ENCODE results near the gene MVB12B. TPM values are rescaled to one million over a fixed set of nuclear protein-coding genes. Genes with fewer than 3 reads are reported as not detected.

Gene MVB12B
- total and polyA plus RNA-seq, 4 experiments from 2014 or later: 0.30 to 6.5 (median 4.9) TPM

GRCh38 chr9:126436545-126437267 lies 110.1 kb downstream of the MVB12B start:
- no peaks in the 10 kb centered on the region for H3K27me3 ChIP-seq (ENCODE audit: insufficient read depth, low read length)
- no peaks in the 10 kb centered on the region for H3K9me3 ChIP-seq (ENCODE audit: control insufficient read depth in 1 of 2, low read length in 2 of 2)
- Mint-ChIP-seq H3K27me3 (no peaks in the 10 kb centered on the region), H3K4me1 (no peaks in the 10 kb centered on the region), H3K27ac (no peak overlapping the region), H3K4me3 (no peak overlapping the region), H3K36me3 (peaks cover 0 to 3% of the 10 kb centered on the region in 2 donors), H3K9me3 (no peaks in the 10 kb centered on the region)
- no peaks in the 10 kb centered on the region for H3K36me3 ChIP-seq (ENCODE audit: insufficient read depth, low read length)
- H3K27ac ChIP-seq (ENCODE audit: low read depth, low read length): no peak overlapping the region
- POLR2A ChIA-PET (ENCODE audit: partially characterized antibody): interaction anchor here (0.6 kb wide), 1 partner anchor 192 kb away, joined by 3 read pairs; no protein-coding TSS in a partner anchor
- intact Hi-C loops (cut with micrococcal nuclease): no loop called here
- H3K4me3 ChIP-seq (ENCODE audit: low read length in 2 of 2): no peak overlapping the region
- H3K4me1 ChIP-seq (ENCODE audit: insufficient read depth, low read length): no peaks in the 10 kb centered on the region
- DNase-seq: no peak
- CTCF ChIA-PET (ENCODE audit: partially characterized antibody): interaction anchor here (0.8 to 1.6 kb wide), 3 partner anchors 9 to 86 kb away, joined by 3 to 4 read pairs (median 3); no protein-coding TSS in a partner anchor

DNA sequence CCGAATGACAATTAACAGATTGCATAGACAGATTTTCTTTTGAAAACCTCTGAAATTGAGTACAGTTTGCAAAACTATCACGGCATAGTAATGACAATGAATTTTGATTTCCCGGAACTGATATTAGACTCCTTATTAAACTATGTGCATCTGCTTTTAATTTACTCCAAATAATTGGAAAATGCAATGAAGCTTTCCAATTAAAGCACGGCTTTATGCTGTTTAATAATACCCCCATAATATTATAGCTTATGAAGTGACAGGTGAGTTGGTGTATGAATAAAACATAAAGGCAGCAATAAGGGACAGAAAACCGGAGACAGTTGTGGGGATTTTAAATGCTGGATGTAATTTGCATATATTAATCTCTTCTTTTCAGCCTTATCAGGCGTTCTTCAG lies 110.6 kb downstream of the MVB12B start:
- Histone ChIP-seq H3K27ac (ENCODE audit: low read depth, low read length) (no peak overlapping the region), H3K4me1 (ENCODE audit: insufficient read depth, low read length) (no peaks in the 10 kb centered on the region), H3K36me3 (ENCODE audit: insufficient read depth, low read length) (no peaks in the 10 kb centered on the region), H3K27me3 (ENCODE audit: insufficient read depth, low read length) (no peaks in the 10 kb centered on the region), H3K4me3 (ENCODE audit: low read length in 2 of 2) (no peak overlapping the region), H3K9me3 (ENCODE audit: control insufficient read depth in 1 of 2, low read length in 2 of 2) (no peaks in the 10 kb centered on the region)
- Mint-ChIP-seq H3K27me3 (no peaks in the 10 kb centered on the region), H3K4me3 (no peak overlapping the region), H3K4me1 (peaks cover 0 to 4% (median 0%) of the 10 kb centered on the region in 4 donors), H3K27ac (no peak overlapping the region), H3K9me3 (no peaks in the 10 kb centered on the region), H3K36me3 (peaks cover 0 to 3% of the 10 kb centered on the region in 2 donors)
- POLR2A ChIA-PET (ENCODE audit: partially characterized antibody): interaction anchor here (0.6 kb wide), 1 partner anchor 191 kb away, joined by 3 read pairs; no protein-coding TSS in a partner anchor
- DNase-seq: no peak
- CTCF ChIA-PET (ENCODE audit: partially characterized antibody): interaction anchor here (0.8 to 1.6 kb wide), 3 partner anchors 10 to 85 kb away, joined by 3 to 4 read pairs (median 3); no protein-coding TSS in a partner anchor
- intact Hi-C loops (cut with micrococcal nuclease): no loop called here

DNA sequence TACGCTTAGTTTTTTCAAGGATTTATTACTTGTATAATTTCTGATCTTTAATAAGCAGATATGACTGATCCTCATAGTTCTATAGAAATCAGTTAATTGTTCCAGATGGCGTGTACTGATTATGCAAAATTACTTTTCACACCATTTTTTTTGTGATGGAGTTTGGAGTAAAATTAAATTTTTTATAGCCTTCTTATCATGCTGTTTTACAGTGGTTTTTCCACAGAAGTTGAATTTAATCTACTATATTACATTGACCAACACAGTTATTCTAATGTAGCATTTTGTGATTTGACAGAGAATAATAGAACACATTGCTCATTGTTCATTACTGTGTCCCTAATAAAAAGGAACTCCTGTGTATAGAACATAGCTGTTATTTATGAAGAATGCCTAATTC lies 111.1 kb downstream of the MVB12B start:
- no peak overlapping the region for H3K27ac Mint-ChIP-seq
- H3K4me1 ChIP-seq (ENCODE audit: insufficient read depth, low read length): no peaks in the 10 kb centered on the region
- no peak overlapping the region for H3K27ac ChIP-seq (ENCODE audit: low read depth, low read length)
- DNase-seq: no peak
- ChIA-PET CTCF (ENCODE audit: partially characterized antibody) (interaction anchor here (1.6 kb wide), 1 partner anchor 10 kb away, joined by 4 read pairs; no protein-coding TSS in a partner anchor), POLR2A (ENCODE audit: partially characterized antibody) (interaction anchor here (0.6 kb wide), 1 partner anchor 191 kb away, joined by 3 read pairs; no protein-coding TSS in a partner anchor)
- intact Hi-C loops (cut with micrococcal nuclease): no loop called here
- H3K27me3 Mint-ChIP-seq: no peaks in the 10 kb centered on the region
- peaks cover 0 to 4% (median 0%) of the 10 kb centered on the region in 4 donors for H3K4me1 Mint-ChIP-seq
- H3K4me3 Mint-ChIP-seq: no peak overlapping the region
- peaks cover 0 to 3% of the 10 kb centered on the region in 2 donors for H3K36me3 Mint-ChIP-seq
- no peak overlapping the region for H3K4me3 ChIP-seq (ENCODE audit: low read length in 2 of 2)
- no peaks in the 10 kb centered on the region for H3K27me3 ChIP-seq (ENCODE audit: insufficient read depth, low read length)
- H3K9me3 ChIP-seq (ENCODE audit: control insufficient read depth in 1 of 2, low read length in 2 of 2): no peaks in the 10 kb centered on the region
- no peaks in the 10 kb centered on the region for H3K36me3 ChIP-seq (ENCODE audit: insufficient read depth, low read length)
- H3K9me3 Mint-ChIP-seq: no peaks in the 10 kb centered on the region

- H3K4me1 ChIP-seq (ENCODE audit: insufficient read depth, low read length): no peaks in the 10 kb centered on the region
- H3K27me3 ChIP-seq (ENCODE audit: insufficient read depth, low read length): no peaks in the 10 kb centered on the region
- H3K27ac ChIP-seq (ENCODE audit: low read depth, low read length): no peak overlapping the region
- Mint-ChIP-seq H3K36me3 (no peaks in the 10 kb centered on the region), H3K9me3 (no peaks in the 10 kb centered on the region), H3K4me3 (no peak overlapping the region), H3K27ac (peak overlapping the region in 1 of 7 donors; percentile 36), H3K27me3 (no peaks in the 10 kb centered on the region), H3K4me1 (peaks cover 0 to 7% (median 2%) of the 10 kb centered on the region in 4 donors)
- POLR2A ChIA-PET (ENCODE audit: partially characterized antibody): no interaction called here
- CTCF ChIA-PET (ENCODE audit: partially characterized antibody): no interaction called here
- H3K4me3 ChIP-seq (ENCODE audit: low read length in 2 of 2): no peak overlapping the region
- H3K36me3 ChIP-seq (ENCODE audit: insufficient read depth, low read length): no peaks in the 10 kb centered on the region
- DNase-seq: no peak
- intact Hi-C loops (cut with micrococcal nuclease): no loop called here
- H3K9me3 ChIP-seq (ENCODE audit: control insufficient read depth in 1 of 2, low read length in 2 of 2): no peaks in the 10 kb centered on the region
These were observed 112.2 kb downstream of the MVB12B start for GRCh38 chr9:126438741-126439401.

GRCh38 chr9:126439402-126439765 lies 112.8 kb downstream of the MVB12B start:
- H3K27ac ChIP-seq (ENCODE audit: low read depth, low read length): no peak overlapping the region
- Mint-ChIP-seq H3K9me3 (no peaks in the 10 kb centered on the region), H3K4me1 (peaks cover 0 to 8% (median 3%) of the 10 kb centered on the region in 4 donors), H3K27ac (peak overlapping the region in 1 of 7 donors; percentile 36), H3K36me3 (no peaks in the 10 kb centered on the region), H3K4me3 (no peak overlapping the region), H3K27me3 (no peaks in the 10 kb centered on the region)
- CTCF ChIA-PET (ENCODE audit: partially characterized antibody): no interaction called here
- no peaks in the 10 kb centered on the region for H3K27me3 ChIP-seq (ENCODE audit: insufficient read depth, low read length)
- H3K4me1 ChIP-seq (ENCODE audit: insufficient read depth, low read length): no peaks in the 10 kb centered on the region
- POLR2A ChIA-PET (ENCODE audit: partially characterized antibody): no interaction called here
- H3K4me3 ChIP-seq (ENCODE audit: low read length in 2 of 2): no peak overlapping the region
- no peaks in the 10 kb centered on the region for H3K9me3 ChIP-seq (ENCODE audit: control insufficient read depth in 1 of 2, low read length in 2 of 2)
- intact Hi-C loops (cut with micrococcal nuclease): no loop called here
- no peaks in the 10 kb centered on the region for H3K36me3 ChIP-seq (ENCODE audit: insufficient read depth, low read length)
- no peak for DNase-seq

- H3K27me3 ChIP-seq (ENCODE audit: insufficient read depth, low read length): no peaks in the 10 kb centered on the region
- no peak overlapping the region for H3K4me3 Mint-ChIP-seq
- H3K9me3 ChIP-seq (ENCODE audit: control insufficient read depth in 1 of 2, low read length in 2 of 2): no peaks in the 10 kb centered on the region
- DNase-seq: no peak
- no peak overlapping the region for H3K4me3 ChIP-seq (ENCODE audit: low read length in 2 of 2)
- intact Hi-C loops (cut with micrococcal nuclease): no loop called here
- H3K36me3 Mint-ChIP-seq: no peaks in the 10 kb centered on the region
- peaks cover 0 to 8% (median 4%) of the 10 kb centered on the region in 4 donors for H3K4me1 Mint-ChIP-seq
- no peak overlapping the region for H3K27ac Mint-ChIP-seq
- no peaks in the 10 kb centered on the region for H3K9me3 Mint-ChIP-seq
- POLR2A ChIA-PET (ENCODE audit: partially characterized antibody): no interaction called here
- CTCF ChIA-PET (ENCODE audit: partially characterized antibody): no interaction called here
- no peaks in the 10 kb centered on the region for H3K36me3 ChIP-seq (ENCODE audit: insufficient read depth, low read length)
- H3K27ac ChIP-seq (ENCODE audit: low read depth, low read length): no peak overlapping the region
- H3K4me1 ChIP-seq (ENCODE audit: insufficient read depth, low read length): no peaks in the 10 kb centered on the region
- no peaks in the 10 kb centered on the region for H3K27me3 Mint-ChIP-seq
These were observed 113.4 kb downstream of the MVB12B start for GRCh38 chr9:126439883-126440653.

DNA sequence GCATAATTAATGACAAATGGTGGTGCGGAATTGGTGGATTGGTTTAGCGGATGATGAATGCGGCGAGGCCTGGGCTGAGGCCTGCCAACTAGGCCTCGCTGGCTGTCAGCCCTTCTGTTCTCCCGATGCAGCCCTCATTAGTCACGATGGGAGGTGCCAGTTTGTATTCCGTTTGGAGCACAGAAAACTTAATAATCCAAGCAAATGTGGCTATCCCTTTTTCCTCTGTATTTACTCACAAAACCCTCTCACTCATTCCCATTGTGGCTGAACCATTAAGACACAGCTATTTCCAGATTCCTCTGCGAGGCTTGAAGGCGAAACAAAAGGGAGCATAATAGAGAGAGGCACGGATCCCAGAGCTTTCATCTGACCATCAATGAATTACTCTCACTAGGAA lies 114.3 kb downstream of the MVB12B start:
- H3K9me3 ChIP-seq (ENCODE audit: control insufficient read depth in 1 of 2, low read length in 2 of 2): no peaks in the 10 kb centered on the region
- ChIA-PET POLR2A (ENCODE audit: partially characterized antibody) (no interaction called here), CTCF (ENCODE audit: partially characterized antibody) (interaction anchor here (0.7 kb wide), 1 partner anchor 50 kb away, joined by 3 read pairs; no protein-coding TSS in a partner anchor)
- Mint-ChIP-seq H3K9me3 (no peaks in the 10 kb centered on the region), H3K27me3 (no peaks in the 10 kb centered on the region), H3K36me3 (no peaks in the 10 kb centered on the region), H3K27ac (peak overlapping the region in 1 of 7 donors; percentile 61), H3K4me3 (no peak overlapping the region), H3K4me1 (peaks cover 0 to 8% (median 4%) of the 10 kb centered on the region in 4 donors)
- no peak for DNase-seq
- H3K36me3 ChIP-seq (ENCODE audit: insufficient read depth, low read length): no peaks in the 10 kb centered on the region
- intact Hi-C loops (cut with micrococcal nuclease): no loop called here
- no peaks in the 10 kb centered on the region for H3K27me3 ChIP-seq (ENCODE audit: insufficient read depth, low read length)
- no peak overlapping the region for H3K4me3 ChIP-seq (ENCODE audit: low read length in 2 of 2)
- no peak overlapping the region for H3K27ac ChIP-seq (ENCODE audit: low read depth, low read length)
- no peaks in the 10 kb centered on the region for H3K4me1 ChIP-seq (ENCODE audit: insufficient read depth, low read length)
